Skeletal muscle satellite cell (primary cell): ENCODE results near the gene HOXC10.
A peak's percentile ranks its signal among the peaks of the same experiment; 100 is the strongest.

Experiments used
- H3K27me3 ChIP-seq: 2 replicates; pipeline ENCODE4 v1.7.0; 2013; ENCODE audit warnings: low read length; ENCODE audit not compliant: control insufficient read depth, insufficient read depth
- H3K36me3 ChIP-seq: 2 replicates; pipeline ENCODE4 v1.7.0; 2013; ENCODE audit warnings: mild to moderate bottlenecking, control low read depth, low read length; ENCODE audit not compliant: insufficient read depth
- H3K4me1 ChIP-seq: 2 replicates; pipeline ENCODE4 v1.7.0; 2013; ENCODE audit warnings: low read length; ENCODE audit not compliant: control insufficient read depth, insufficient read depth
- H3K4me2 ChIP-seq: 2 replicates; pipeline ENCODE4 v1.7.0; 2013; ENCODE audit warnings: mild to moderate bottlenecking, low read length
- H3K4me3 ChIP-seq: 2 replicates; pipeline ENCODE4 v1.7.0; 2013; ENCODE audit warnings: low read length
- H3K9ac ChIP-seq: 2 replicates; pipeline ENCODE4 v1.7.0; 2013; ENCODE audit warnings: mild to moderate bottlenecking, low read depth, low read length, moderate library complexity
- H3K9me3 ChIP-seq: replicated peaks from 2 replicates; pipeline ENCODE4 v1.7.0; 2013; ENCODE audit warnings: mild to moderate bottlenecking, control low read depth, low read length

HOXC10 gene

DNA sequence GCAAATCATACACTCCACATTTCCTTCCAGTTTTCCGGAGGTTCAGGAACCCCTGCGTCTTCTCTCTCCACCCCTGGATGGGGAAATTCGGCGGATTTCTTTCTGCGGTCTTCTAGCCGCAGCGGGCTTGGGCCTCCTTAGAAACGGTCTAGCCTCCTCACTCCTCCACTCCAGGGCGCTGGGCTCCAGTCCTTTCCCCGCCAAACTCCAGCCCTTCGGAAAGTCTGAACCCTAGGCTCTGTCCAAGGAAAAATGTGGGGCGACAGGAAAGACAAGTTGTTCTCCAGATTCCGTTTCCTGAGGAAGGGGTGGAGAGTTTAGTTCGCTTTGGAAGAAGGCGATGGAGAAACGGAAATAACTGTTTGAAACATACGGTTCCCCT lies 1.4 kb upstream of the HOXC10 start:
- H3K4me1 ChIP-seq, result peaks cover 32% of the 10 kb centered on the region
- H3K4me3 ChIP-seq, result peak overlapping the region; percentile 87

DNA sequence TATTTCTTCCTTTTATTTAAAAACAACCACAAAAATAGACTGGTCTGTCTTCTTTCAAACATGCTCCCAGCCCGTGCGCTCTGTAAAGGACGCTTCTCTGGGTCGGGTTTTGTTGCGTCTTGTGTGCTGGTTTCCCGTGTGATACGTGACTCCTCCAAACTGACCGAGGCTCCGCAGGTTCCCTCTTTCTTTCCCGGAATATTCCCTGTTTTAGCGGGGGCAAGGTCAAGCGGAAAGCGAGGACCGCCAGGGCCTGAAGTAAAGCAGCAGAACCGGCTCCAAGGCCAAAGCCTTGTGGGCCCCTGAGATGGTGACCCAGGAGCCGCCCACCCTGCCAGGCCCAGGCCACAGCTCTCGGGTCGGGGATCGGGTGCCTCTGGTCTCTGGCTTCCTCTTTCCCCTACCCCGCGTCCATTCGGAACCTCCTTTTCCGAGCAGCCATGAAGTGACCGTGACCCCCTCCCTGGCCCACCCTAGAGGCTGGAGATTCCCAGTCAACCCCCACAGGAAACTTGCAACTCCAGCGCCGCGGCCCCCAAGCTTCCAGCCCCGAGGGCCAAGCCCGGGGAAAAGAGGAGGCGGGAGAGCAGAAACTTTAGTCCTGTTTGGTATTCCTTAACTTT lies 885 bp upstream of the HOXC10 start:
- Histone ChIP-seq H3K9me3 (no peaks in the 10 kb centered on the region), H3K4me2 (peak overlapping the region; percentile 99), H3K27me3 (no peaks in the 10 kb centered on the region), H3K9ac (peak overlapping the region; percentile 98), H3K4me1 (peaks cover 31% of the 10 kb centered on the region), H3K4me3 (peak overlapping the region; percentile 87), H3K36me3 (no peaks in the 10 kb centered on the region)

More for the DNA sequence above, 1.4 kb upstream of the HOXC10 start:
- Histone ChIP-seq H3K9me3 (no peaks in the 10 kb centered on the region), H3K36me3 (no peaks in the 10 kb centered on the region), H3K4me2 (peak overlapping the region; percentile 99), H3K27me3 (no peaks in the 10 kb centered on the region), H3K9ac (peak overlapping the region; percentile 98)

DNA sequence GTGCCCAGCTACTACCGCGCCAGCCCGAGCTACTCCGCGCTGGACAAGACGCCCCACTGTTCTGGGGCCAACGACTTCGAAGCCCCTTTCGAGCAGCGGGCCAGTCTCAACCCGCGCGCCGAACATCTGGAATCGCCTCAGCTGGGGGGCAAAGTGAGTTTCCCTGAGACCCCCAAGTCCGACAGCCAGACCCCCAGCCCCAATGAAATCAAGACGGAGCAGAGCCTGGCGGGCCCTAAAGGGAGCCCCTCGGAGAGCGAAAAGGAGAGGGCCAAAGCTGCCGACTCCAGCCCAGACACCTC lies 697 bp downstream of the HOXC10 start:
- Histone ChIP-seq H3K36me3 (no peaks in the 10 kb centered on the region), H3K9me3 (no peaks in the 10 kb centered on the region), H3K9ac (peak overlapping the region; percentile 99), H3K4me2 (peak overlapping the region; percentile 100), H3K27me3 (no peaks in the 10 kb centered on the region), H3K4me1 (peaks cover 34% of the 10 kb centered on the region), H3K4me3 (peak overlapping the region; percentile 93)

DNA sequence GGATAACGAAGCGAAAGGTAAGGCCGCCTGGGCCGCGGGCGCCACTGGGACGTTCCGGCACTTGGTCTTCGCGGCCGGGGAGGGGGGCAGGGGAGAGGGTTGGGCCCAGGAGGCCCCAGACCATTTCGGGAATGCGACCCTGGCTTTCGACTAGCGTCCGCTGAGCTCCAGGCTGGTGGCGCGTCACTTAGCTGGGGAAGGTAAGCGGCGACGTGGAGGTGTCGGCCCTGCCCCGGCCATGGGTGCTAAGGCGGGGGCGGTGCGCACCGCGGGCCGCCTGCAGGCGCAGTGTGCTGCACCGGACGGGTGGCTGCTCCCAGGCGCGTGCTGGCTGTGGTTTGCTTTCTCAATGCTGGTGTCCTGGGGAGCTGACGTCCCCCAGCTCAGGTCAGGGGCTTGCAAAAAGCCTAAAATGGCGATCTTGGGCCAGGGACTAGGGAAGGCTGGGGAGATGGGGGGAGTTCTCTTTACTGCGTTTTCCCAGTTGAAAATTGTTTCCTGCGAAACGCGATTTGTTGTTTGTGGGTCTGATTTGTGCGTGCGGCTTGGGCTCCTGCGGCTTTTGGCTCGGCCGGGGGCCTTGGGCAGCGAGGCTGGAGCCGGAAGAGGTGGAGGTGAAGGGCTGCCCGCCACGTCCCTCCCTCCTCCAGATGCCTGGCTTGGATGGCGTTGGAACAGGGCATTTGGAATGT lies 1.2 kb downstream of the HOXC10 start:
- no peaks in the 10 kb centered on the region for H3K9me3 ChIP-seq
- no peaks in the 10 kb centered on the region for H3K27me3 ChIP-seq
- peak overlapping the region; percentile 93 for H3K4me3 ChIP-seq
- peaks cover 39% of the 10 kb centered on the region for H3K4me1 ChIP-seq
- peak overlapping the region; percentile 99 for H3K9ac ChIP-seq
- peak overlapping the region; percentile 100 for H3K4me2 ChIP-seq
- no peaks in the 10 kb centered on the region for H3K36me3 ChIP-seq

DNA sequence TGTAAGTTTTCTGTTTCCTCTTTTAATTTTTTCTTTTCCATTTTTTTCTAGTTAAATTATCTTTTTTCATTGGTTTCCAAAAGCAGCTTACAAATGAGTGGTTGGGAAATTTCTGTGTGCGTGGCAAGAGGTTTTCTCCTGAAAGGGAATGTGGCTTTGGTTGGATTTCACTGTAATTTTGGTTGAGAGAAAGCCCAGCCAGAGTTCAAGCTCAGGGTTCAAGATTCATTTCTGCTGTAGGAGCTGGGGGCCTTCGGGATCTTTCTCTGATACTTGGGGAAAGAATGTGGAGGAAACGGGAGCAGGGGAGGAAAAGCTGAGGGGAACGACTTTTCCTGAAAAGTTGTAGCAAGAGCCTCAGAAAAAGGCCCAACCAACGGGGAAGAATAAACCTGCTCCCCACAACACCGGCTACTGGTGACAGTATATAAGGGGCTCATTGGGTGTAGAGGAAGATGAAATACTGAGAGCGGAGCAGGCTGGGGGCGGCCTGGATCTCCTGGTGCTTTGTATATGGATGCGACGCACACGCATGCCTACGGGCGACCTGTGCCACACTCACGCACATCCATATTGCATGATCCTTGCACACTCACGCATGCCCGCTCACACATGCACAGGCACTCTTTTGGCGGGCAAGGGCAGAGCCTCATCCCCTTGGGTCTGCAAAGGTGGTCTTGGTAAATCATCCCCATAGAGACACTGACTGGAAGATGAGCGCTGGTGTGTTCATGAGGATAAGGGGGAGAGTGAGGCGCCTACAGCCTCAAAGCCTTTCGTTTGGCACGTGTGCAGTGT lies 1.9 kb downstream of the HOXC10 start:
- Histone ChIP-seq H3K4me1 (peaks cover 46% of the 10 kb centered on the region), H3K4me2 (peak overlapping the region; percentile 100), H3K27me3 (no peaks in the 10 kb centered on the region), H3K9ac (peak overlapping the region; percentile 99), H3K36me3 (no peaks in the 10 kb centered on the region), H3K9me3 (no peaks in the 10 kb centered on the region), H3K4me3 (peak overlapping the region; percentile 93)

DNA sequence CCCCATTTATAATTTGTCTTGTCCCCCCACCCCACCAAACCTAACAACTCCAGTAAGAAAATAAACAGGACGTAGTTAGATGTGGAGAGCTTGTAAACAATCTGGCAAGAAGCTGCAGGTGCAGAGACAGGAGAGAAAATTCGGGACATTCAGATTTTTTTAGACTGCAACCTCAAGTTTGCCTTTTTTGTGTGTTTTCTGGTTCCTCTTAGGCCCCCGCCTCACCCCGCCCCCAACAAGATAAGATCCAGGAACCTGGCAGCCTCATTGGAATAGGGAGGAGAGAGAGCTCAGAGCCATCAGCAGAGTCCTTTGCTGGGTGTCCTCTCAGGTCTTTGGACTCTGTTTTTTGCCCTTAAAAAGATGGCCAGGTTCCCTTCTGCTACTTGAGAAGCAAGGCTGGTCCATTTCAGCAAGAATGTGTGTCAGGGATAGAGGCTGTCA lies 2.9 kb downstream of the HOXC10 start:
- Histone ChIP-seq H3K4me1 (peaks cover 55% of the 10 kb centered on the region), H3K9ac (peak overlapping the region; percentile 99), H3K4me2 (peak overlapping the region; percentile 100), H3K36me3 (no peaks in the 10 kb centered on the region), H3K4me3 (peak overlapping the region; percentile 93), H3K9me3 (no peaks in the 10 kb centered on the region), H3K27me3 (no peaks in the 10 kb centered on the region)

DNA sequence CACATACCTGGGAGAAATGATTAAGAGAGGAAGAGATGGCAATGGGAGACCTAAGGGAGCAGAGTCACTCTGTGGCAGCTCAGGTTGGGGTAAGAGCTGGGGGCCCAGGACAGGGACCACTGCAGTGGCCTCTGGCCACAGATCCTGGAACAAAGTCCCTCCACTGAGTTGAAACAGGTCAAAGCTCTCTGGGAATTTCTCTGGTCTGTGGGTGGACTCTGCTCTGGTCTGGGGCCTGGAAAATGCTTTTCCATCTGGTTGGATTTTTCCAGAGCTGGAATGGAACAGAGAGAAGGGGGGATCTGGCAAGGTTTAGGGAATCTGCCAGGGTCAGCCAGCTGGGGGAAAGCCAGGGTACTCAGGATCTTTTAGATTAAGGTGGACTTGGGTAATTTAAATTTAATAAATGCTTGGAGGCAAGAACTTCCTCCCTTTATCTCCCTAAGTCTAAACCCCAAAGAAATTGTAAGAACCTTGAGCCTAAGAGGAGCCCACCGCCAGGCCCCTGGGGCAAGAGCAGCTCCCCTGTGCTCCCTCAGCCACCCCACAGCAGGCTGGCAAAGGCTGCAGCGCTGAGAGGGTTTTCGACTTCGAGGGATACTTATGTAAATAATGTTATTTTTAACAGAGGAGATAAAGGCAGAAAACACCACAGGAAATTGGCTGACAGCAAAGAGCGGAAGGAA lies 3.7 kb downstream of the HOXC10 start:
- Histone ChIP-seq H3K27me3 (no peaks in the 10 kb centered on the region), H3K4me2 (peak overlapping the region; percentile 100), H3K9ac (peak overlapping the region; percentile 99), H3K36me3 (no peaks in the 10 kb centered on the region), H3K4me1 (peaks cover 63% of the 10 kb centered on the region), H3K9me3 (no peaks in the 10 kb centered on the region), H3K4me3 (peak overlapping the region; percentile 93)

DNA sequence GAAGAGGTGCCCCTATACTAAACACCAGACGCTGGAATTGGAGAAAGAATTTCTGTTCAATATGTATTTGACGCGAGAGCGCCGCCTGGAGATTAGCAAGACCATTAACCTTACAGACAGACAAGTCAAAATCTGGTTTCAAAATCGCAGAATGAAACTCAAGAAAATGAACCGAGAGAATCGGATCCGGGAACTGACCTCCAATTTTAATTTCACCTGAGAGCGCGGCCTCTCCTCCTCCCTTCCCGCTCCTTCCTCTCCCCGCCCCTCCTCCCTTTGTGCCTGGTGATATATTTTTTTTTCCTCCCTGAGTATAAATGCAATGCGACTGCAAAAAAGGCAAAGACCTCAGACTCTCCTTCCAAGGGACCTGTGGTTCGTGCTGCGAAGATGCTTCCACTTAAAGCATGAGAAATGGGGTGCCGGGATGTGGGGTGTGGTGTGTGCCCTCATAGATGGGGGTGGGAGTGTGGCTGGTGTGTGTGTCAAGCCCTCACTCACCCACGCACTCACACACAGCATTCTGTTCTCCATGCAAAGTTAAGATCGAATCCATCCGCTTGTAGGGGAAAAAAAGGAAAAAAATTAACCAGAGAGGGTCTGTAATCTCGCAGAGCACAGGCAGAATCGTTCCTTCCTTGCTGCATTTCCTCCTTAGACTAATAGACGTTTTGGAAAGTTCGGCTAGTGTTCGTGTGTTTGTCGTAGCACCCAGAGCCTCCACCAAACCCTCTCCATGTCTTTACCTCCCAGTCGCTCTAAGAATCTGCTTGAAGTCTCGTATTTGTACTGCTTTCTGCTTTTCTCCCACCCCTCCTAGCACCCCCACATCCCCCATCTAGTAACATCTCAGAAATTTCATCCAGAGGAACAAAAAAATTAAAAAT lies 4.5 kb downstream of the HOXC10 start:
- Histone ChIP-seq H3K9me3 (no peaks in the 10 kb centered on the region), H3K27me3 (no peaks in the 10 kb centered on the region), H3K4me2 (peak overlapping the region; percentile 100), H3K9ac (peak overlapping the region; percentile 99), H3K36me3 (no peaks in the 10 kb centered on the region), H3K4me3 (peak overlapping the region; percentile 93), H3K4me1 (peaks cover 63% of the 10 kb centered on the region)

DNA sequence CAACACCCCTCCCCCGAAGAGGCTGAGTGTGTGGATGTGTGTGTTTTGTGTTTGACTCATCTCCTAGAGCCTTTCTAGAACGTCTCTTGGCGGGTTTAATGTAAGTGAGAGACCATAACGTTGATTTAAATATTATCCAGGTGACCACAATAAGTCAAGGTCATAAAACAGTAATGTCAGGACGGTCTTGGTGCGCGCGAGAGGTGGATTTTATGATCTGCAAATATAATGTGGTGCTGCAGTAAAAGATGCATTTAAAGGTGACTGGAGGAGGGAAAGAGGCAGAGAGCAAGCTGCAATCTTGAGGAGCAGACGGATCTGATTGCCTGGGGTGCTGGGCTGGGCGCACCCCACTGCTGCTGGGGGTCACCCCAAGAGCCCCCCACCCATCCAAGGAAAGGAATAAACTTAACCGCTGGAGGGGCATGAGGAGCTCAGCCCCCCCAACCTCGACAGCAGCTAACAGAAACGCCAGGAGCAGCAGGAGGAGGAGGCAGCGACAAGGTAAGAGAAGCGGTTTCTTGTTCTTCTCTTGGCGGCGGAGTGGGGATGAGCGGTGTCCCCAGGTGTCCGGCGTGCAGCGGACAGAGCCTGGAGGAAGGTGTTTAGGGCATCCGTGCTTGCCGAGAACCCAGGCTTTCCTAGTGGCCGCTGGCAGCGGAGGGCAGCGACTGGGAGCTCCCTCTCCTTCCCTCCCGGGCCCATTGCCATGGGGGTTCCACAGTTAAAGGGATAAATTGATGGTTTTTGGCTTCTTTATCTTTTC lies 5.5 kb downstream of the HOXC10 start:
- no peaks in the 10 kb centered on the region for H3K27me3 ChIP-seq
- no peaks in the 10 kb centered on the region for H3K9me3 ChIP-seq
- H3K4me1 ChIP-seq, result peaks cover 63% of the 10 kb centered on the region
- H3K9ac ChIP-seq, result peak overlapping the region; percentile 99
- no peaks in the 10 kb centered on the region for H3K36me3 ChIP-seq
- H3K4me3 ChIP-seq, result peak overlapping the region; percentile 93
- H3K4me2 ChIP-seq, result peak overlapping the region; percentile 100

DNA sequence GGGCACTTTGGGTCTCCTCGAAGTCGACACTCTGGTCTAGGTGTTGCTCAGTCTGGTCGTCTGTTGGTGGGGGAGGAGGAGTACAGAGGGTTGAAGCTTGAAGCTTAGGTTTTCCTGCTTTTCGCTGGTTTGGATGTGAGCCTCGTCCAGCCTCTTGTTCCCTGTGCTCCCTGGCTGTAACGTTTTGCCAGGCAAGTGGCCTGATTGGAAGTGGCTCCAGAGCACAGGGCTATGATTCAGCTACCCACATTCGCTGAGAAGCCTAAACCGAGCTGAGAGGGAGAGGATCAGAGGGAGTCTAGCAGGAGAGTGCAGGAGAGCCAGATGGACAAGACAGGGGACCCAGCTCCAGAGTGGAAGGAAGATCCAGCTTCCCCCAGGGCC lies 6.1 kb downstream of the HOXC10 start:
- H3K36me3 ChIP-seq, result no peaks in the 10 kb centered on the region
- peak overlapping the region; percentile 99 for H3K9ac ChIP-seq
- peak overlapping the region; percentile 93 for H3K4me3 ChIP-seq
- peak overlapping the region; percentile 100 for H3K4me2 ChIP-seq
- H3K4me1 ChIP-seq, result peaks cover 63% of the 10 kb centered on the region
- no peaks in the 10 kb centered on the region for H3K27me3 ChIP-seq
- H3K9me3 ChIP-seq, result no peaks in the 10 kb centered on the region
